Prostate gland (tissue), 2 donors: ENCODE measurements around the gene UCN2. TPM values are rescaled to one million over a fixed set of nuclear protein-coding genes. Genes with fewer than 3 reads are reported as not detected.
A peak's percentile ranks its signal among the peaks of the same experiment; 100 is the strongest.

Source experiments
- DNase-seq: peaks from one replicate; pipeline ENCODE4 v3.0.0-alpha.2; 2019; ENCODE audit warnings: low spot score
- H3K27ac ChIP-seq, 2 donors: fragments of 200-600 bp; sonication (generic); 2 replicates each; pipeline ENCODE4 v1.5.1; 2017 to 2019
- H3K27me3 ChIP-seq: fragments of 200-600 bp; sonication (generic); replicated peaks from 2 replicates; pipeline ENCODE4 v1.5.1; 2019; ENCODE audit not compliant: insufficient read depth
- H3K36me3 ChIP-seq, 2 donors: fragments of 200-600 bp; sonication (generic); 1 replicate in 1 of 2; 2 replicates in 1 of 2; pipeline versions ENCODE4 v1.5.1 to v1.8.1; 2017 to 2019
- H3K4me1 ChIP-seq: fragments of 200-600 bp; sonication (generic); replicated peaks from 2 replicates; pipeline ENCODE4 v1.5.1; 2019
- H3K4me3 ChIP-seq, 2 donors: fragments of 200-600 bp; sonication (generic); 2 replicates each; pipeline ENCODE4 v1.5.1; 2017 to 2019
- H3K9me3 ChIP-seq: fragments of 200-600 bp; sonication (generic); 2 replicates; pipeline ENCODE4 v1.5.1; 2017
- CTCF ChIP-seq, 4 experiments: fragments of 200-600 bp in 2 of 4; fragments of 450-650 bp in 2 of 4; sonication (generic) in 2 of 4; IDR thresholded peaks; 1 replicate in 3 of 4; 2 replicates in 1 of 4; pipeline ENCODE4 v1.5.1; 2016 to 2019; ENCODE audit warnings: antibody characterized with exemption in 4 of 4, mild to moderate bottlenecking in 2 of 4, moderate library complexity in 2 of 4
- POLR2A ChIP-seq: fragments of 450-650 bp; IDR thresholded peaks from one replicate; pipeline ENCODE4 v1.6.1; 2016; ENCODE audit warnings: antibody characterized with exemption, mild to moderate bottlenecking
- POLR2AphosphoS5 ChIP-seq: sonication (generic); formaldehyde crosslinking; IDR thresholded peaks from one replicate; pipeline ENCODE4 v1.6.1; 2017; ENCODE audit warnings: antibody characterized with exemption
- WGBS: methylation state at CpG from one replicate; pipeline ENCODE4 v1.1.5; 2018; 5-methylcytosine and 5-hydroxymethylcytosine counted together
- intact Hi-C: fragments of 100-400 bp; cut with DNase I; formaldehyde crosslinking; loops from one replicate; pipeline ENCODE4 v1.14.2; 2022
- total RNA-seq, 2 donors: library from RNA; depleted of rRNA; stranded (reverse); fragments of >200 nt; gene quantifications; one replicate each; pipeline ENCODE4 v1.1.0, GENCODE V29; 2016

UCN2 gene
- total RNA-seq, 2 donors from 2014 or later = 0.85 to 1.6 TPM

- Histone ChIP-seq H3K27me3 (no peaks in the 10 kb centered on the region), H3K27ac (peak overlapping the region; percentile 79 to 84), H3K9me3 (no peaks in the 10 kb centered on the region), H3K4me1 (peaks cover 19% of the 10 kb centered on the region), H3K4me3 (no peak overlapping the region), H3K36me3 (peaks cover 18 to 40% of the 10 kb centered on the region in 2 donors)
- no peak for DNase-seq
- TF ChIP-seq POLR2AphosphoS5 (no peak), CTCF (IDR thresholded peaks at IDR 0.05) (no peak), POLR2A (no peak)
- WGBS = 92% methylated on average over 19 of the region's 19 CpGs
- intact Hi-C loops = no loop called here
Observed at GRCh38 chr3:48600711-48601621, 37.4 kb upstream of the UCN2 start.

GRCh38 chr3:48599509-48600285 lies 36.1 kb upstream of the UCN2 start:
- DNase-seq = no peak
- H3K4me3 ChIP-seq = no peak overlapping the region
- H3K36me3 ChIP-seq = peaks cover 17 to 35% of the 10 kb centered on the region in 2 donors
- no peak for TF ChIP-seq CTCF (IDR thresholded peaks at IDR 0.05)
- no peak for TF ChIP-seq POLR2A
- TF ChIP-seq POLR2AphosphoS5 = no peak
- intact Hi-C loops = loop anchor here (5.0 kb wide), 2 partner anchors 42 to 132 kb away; partner anchors contain the start of gene PFKFB4
- no peaks in the 10 kb centered on the region for H3K9me3 ChIP-seq
- peaks cover 27% of the 10 kb centered on the region for H3K4me1 ChIP-seq
- H3K27ac ChIP-seq = peak overlapping the region; percentile 79 to 84
- 73% methylated on average over 12 of the region's 12 CpGs for WGBS
- H3K27me3 ChIP-seq = no peaks in the 10 kb centered on the region

GRCh38 chr3:48599077-48599501 lies 35.5 kb upstream of the UCN2 start:
- TF ChIP-seq CTCF (IDR thresholded peaks at IDR 0.05) (peak in 2 of 4 experiments; percentile 26 to 28), POLR2A (no peak), POLR2AphosphoS5 (peak; percentile 86)
- no peak overlapping the region for H3K4me3 ChIP-seq
- intact Hi-C loops = loop anchor here (5.0 kb wide), 2 partner anchors 42 to 132 kb away; partner anchors contain the start of gene PFKFB4
- H3K27ac ChIP-seq = peak overlapping the region; percentile 79 to 84
- H3K27me3 ChIP-seq = no peaks in the 10 kb centered on the region
- peak; percentile 98 for DNase-seq
- no peaks in the 10 kb centered on the region for H3K9me3 ChIP-seq
- peaks cover 11 to 29% of the 10 kb centered on the region in 2 donors for H3K36me3 ChIP-seq
- H3K4me1 ChIP-seq = peaks cover 27% of the 10 kb centered on the region
- 22% methylated on average over 11 of the region's 11 CpGs for WGBS

GRCh38 chr3:48598323-48599076 lies 34.9 kb upstream of the UCN2 start:
- Histone ChIP-seq H3K4me3 (no peak overlapping the region), H3K27ac (peak overlapping the region; percentile 79 to 84), H3K9me3 (no peaks in the 10 kb centered on the region), H3K4me1 (peaks cover 27% of the 10 kb centered on the region), H3K36me3 (peaks cover 5 to 24% of the 10 kb centered on the region in 2 donors), H3K27me3 (no peaks in the 10 kb centered on the region)
- DNase-seq = peak; percentile 93
- 14% methylated on average over 5 of the region's 5 CpGs for WGBS
- intact Hi-C loops = loop anchor here (5.0 kb wide), 2 partner anchors 41 to 131 kb away; partner anchors contain the start of gene PFKFB4
- TF ChIP-seq POLR2A (peak; percentile 40), POLR2AphosphoS5 (peak; percentile 80), CTCF (IDR thresholded peaks at IDR 0.05) (no peak)
